ENCODE data around the gene DIPK1B. TPM values are rescaled to one million over a fixed set of nuclear protein-coding genes. Genes with fewer than 3 reads are reported as not detected.
"Not testable (repeated sequence)": the region's sequence is repeated elsewhere in the genome, so short reads cannot be mapped to it uniquely, and the experiment has no call there.

Gene DIPK1B
- total RNA-seq, 1 donor from 2014 or later, result 22.4 TPM

DNA sequence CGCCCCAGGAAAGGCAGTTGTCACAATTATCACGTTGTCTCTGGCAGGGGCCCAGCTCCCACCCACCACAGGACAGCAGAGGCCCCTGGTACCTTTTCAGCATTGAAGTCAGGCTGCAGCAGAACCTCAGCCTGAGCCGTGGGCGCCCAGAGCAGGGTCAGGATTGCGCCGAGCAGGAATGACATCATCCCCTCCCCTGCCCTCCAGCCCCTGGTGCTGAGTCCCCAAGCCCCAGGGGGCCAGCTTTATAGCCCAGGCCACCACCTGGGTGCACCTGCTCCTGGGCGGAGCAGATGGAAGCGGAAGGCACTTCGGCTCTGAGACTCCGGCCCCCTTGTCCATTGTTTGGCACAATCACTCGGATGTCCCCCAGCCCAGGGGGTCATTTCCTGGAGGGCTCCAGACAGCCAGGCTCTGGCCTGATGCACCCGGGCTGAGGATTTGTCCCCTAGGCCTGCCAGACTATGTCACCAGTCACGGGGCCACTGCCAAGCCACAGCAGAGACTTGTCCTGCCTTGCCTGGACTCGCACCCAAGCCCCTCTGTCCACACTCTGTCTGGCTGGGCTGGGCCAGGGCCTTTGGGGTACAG lies 52.0 kb downstream of the DIPK1B start, which contains the start of gene LCN15:
Gene LCN15, minus strand, starts transcription at position 218 of the 591 bp plus-strand sequence. Its CDS starts 30 bp downstream, at position 188.
- Histone ChIP-seq H3K36me3 (ENCODE audit: insufficient read depth, low read length) (no peaks in the 10 kb centered on the region), H3K4me3 (ENCODE audit: insufficient read depth, low read depth, low read length) (no peak within 1 kb of the TSS), H3K4me2 (ENCODE audit: low read length) (no peak within 1 kb of the TSS), H4K20me1 (ENCODE audit: insufficient read depth, low read length) (no peaks in the 10 kb centered on the region), H3K9me3 (ENCODE audit: insufficient read depth, low read depth, low read length) (no peaks in the 10 kb centered on the region), H3K4me1 (ENCODE audit: insufficient read depth, low read length) (no peaks in the 10 kb centered on the region), H3K27me3 (ENCODE audit: insufficient read depth, low read length) (peaks cover 3% of the 10 kb centered on the region), H3K9ac (ENCODE audit: low read length) (no peak within 1 kb of the TSS), H2AFZ (ENCODE audit: low read depth, low read length) (no peak within 1 kb of the TSS), H3K79me2 (ENCODE audit: insufficient read depth, low read length) (no peaks in the 10 kb centered on the region), H3K27ac (ENCODE audit: low read depth, low read length) (no peak within 1 kb of the TSS)
- DNase-seq (ENCODE audit: low read depth), result no peak
- no peaks in the 10 kb centered on the region for H3K4me1 Mint-ChIP-seq (ENCODE audit: low read depth, unreplicated experiment)
- no peaks in the 10 kb centered on the region for H3K9me3 Mint-ChIP-seq (ENCODE audit: unreplicated experiment)
- H3K4me3 Mint-ChIP-seq (ENCODE audit: unreplicated experiment), result no peak within 1 kb of the TSS
- no peak for FAIRE-seq
- TF ChIP-seq EZH2 (IDR thresholded peaks at IDR 0.05; ENCODE audit: insufficient read depth, low read length), result no peak
- TF ChIP-seq, protein P1, sequence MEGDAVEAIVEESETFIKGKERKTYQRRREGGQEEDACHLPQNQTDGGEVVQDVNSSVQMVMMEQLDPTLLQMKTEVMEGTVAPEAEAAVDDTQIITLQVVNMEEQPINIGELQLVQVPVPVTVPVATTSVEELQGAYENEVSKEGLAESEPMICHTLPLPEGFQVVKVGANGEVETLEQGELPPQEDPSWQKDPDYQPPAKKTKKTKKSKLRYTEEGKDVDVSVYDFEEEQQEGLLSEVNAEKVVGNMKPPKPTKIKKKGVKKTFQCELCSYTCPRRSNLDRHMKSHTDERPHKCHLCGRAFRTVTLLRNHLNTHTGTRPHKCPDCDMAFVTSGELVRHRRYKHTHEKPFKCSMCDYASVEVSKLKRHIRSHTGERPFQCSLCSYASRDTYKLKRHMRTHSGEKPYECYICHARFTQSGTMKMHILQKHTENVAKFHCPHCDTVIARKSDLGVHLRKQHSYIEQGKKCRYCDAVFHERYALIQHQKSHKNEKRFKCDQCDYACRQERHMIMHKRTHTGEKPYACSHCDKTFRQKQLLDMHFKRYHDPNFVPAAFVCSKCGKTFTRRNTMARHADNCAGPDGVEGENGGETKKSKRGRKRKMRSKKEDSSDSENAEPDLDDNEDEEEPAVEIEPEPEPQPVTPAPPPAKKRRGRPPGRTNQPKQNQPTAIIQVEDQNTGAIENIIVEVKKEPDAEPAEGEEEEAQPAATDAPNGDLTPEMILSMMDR (IDR thresholded peaks at IDR 0.05; ENCODE audit: insufficient read depth, low read depth, low read length), result no peak
- peaks cover 15% of the 10 kb centered on the region for H3K27me3 Mint-ChIP-seq (ENCODE audit: low read depth, unreplicated experiment)
- H3K27ac Mint-ChIP-seq (ENCODE audit: unreplicated experiment), result no peak within 1 kb of the TSS
- H3K36me3 Mint-ChIP-seq (ENCODE audit: low read depth, unreplicated experiment), result no peaks in the 10 kb centered on the region

DNA sequence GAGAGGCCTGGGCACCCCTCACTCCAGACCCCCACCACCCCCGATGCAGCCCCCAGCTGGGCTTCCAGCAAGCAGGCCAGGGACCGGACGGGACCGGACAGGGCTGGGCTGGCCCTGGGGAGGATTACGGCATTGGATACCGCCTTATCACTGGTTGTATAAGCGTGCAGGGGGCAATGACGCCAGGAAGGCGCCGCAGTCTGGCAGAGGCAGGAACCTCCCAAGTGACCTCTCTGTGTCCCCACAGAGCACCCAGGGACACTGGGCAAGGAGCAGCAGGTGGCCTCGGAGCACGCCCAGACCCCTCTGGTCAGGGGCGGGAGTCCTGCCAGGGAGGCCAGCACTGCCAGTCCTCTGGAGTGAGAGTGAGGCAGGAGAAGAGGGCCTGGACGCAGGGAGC lies 52.7 kb downstream of the DIPK1B start:
- Histone ChIP-seq H3K4me1 (ENCODE audit: insufficient read depth, low read length) (no peaks in the 10 kb centered on the region), H3K36me3 (ENCODE audit: insufficient read depth, low read length) (no peaks in the 10 kb centered on the region), H3K9ac (ENCODE audit: low read length) (no peak overlapping the region), H3K27me3 (ENCODE audit: insufficient read depth, low read length) (peaks cover 3% of the 10 kb centered on the region), H4K20me1 (ENCODE audit: insufficient read depth, low read length) (no peaks in the 10 kb centered on the region), H3K4me3 (ENCODE audit: insufficient read depth, low read depth, low read length) (no peak overlapping the region), H3K9me3 (ENCODE audit: insufficient read depth, low read depth, low read length) (no peaks in the 10 kb centered on the region), H3K27ac (ENCODE audit: low read depth, low read length) (no peak overlapping the region), H3K4me2 (ENCODE audit: low read length) (no peak overlapping the region), H3K79me2 (ENCODE audit: insufficient read depth, low read length) (no peaks in the 10 kb centered on the region), H2AFZ (ENCODE audit: low read depth, low read length) (no peak overlapping the region)
- Mint-ChIP-seq H3K36me3 (ENCODE audit: low read depth, unreplicated experiment) (no peaks in the 10 kb centered on the region), H3K27me3 (ENCODE audit: low read depth, unreplicated experiment) (peaks cover 15% of the 10 kb centered on the region), H3K27ac (ENCODE audit: unreplicated experiment) (no peak overlapping the region), H3K4me3 (ENCODE audit: unreplicated experiment) (no peak overlapping the region), H3K4me1 (ENCODE audit: low read depth, unreplicated experiment) (no peaks in the 10 kb centered on the region), H3K9me3 (ENCODE audit: unreplicated experiment) (no peaks in the 10 kb centered on the region)
- DNase-seq (ENCODE audit: low read depth), result no peak
- FAIRE-seq, result no peak
- TF ChIP-seq, protein P1 (IDR thresholded peaks at IDR 0.05; ENCODE audit: insufficient read depth, low read depth, low read length), result no peak
- TF ChIP-seq EZH2 (IDR thresholded peaks at IDR 0.05; ENCODE audit: insufficient read depth, low read length), result no peak

DNA sequence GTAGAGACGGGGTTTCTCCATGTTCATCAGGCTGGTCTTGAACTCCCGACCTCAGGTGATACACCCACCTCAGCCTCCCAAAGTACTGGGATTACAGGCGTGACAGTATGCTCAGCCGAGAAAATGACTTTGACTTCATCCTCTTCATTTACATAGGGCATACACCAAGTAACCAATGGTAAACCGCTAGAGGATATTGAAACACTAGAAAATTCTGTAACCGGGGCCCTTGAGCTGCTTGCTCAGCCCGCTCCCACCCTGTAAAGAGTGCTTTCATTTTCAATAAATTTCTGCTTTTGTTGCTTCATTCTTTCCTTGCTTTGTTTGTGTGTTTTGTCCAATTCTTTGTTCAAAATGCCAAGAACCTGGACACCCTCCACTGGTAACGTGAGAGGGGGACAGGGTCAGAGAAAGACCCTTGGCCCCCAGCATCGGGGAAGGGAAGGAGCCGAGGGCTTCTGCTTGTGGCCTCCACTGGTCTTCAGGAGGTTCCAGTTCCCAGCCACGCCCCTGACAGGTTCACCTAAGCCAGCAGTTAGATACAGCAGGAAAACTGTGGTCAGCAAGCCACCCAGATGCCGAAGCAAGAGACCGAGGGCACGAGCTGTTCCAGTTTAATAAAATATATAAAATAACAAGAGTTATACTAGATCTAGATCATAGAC lies 53.5 kb downstream of the DIPK1B start:
- peaks cover 15% of the 10 kb centered on the region for H3K27me3 Mint-ChIP-seq (ENCODE audit: low read depth, unreplicated experiment)
- not testable (repeated sequence) for H3K79me2 ChIP-seq (ENCODE audit: insufficient read depth, low read length); H3K4me3 ChIP-seq (ENCODE audit: insufficient read depth, low read depth, low read length); H3K27me3 ChIP-seq (ENCODE audit: insufficient read depth, low read length); H3K4me1 Mint-ChIP-seq (ENCODE audit: low read depth, unreplicated experiment); H3K36me3 Mint-ChIP-seq (ENCODE audit: low read depth, unreplicated experiment); H3K4me3 Mint-ChIP-seq (ENCODE audit: unreplicated experiment); H3K36me3 ChIP-seq (ENCODE audit: insufficient read depth, low read length); H3K4me2 ChIP-seq (ENCODE audit: low read length); H2AFZ ChIP-seq (ENCODE audit: low read depth, low read length); H3K27ac Mint-ChIP-seq (ENCODE audit: unreplicated experiment); H3K27ac ChIP-seq (ENCODE audit: low read depth, low read length); H3K9ac ChIP-seq (ENCODE audit: low read length); H3K9me3 Mint-ChIP-seq (ENCODE audit: unreplicated experiment); FAIRE-seq; DNase-seq (ENCODE audit: low read depth); H4K20me1 ChIP-seq (ENCODE audit: insufficient read depth, low read length); H3K4me1 ChIP-seq (ENCODE audit: insufficient read depth, low read length); H3K9me3 ChIP-seq (ENCODE audit: insufficient read depth, low read depth, low read length)

DNA sequence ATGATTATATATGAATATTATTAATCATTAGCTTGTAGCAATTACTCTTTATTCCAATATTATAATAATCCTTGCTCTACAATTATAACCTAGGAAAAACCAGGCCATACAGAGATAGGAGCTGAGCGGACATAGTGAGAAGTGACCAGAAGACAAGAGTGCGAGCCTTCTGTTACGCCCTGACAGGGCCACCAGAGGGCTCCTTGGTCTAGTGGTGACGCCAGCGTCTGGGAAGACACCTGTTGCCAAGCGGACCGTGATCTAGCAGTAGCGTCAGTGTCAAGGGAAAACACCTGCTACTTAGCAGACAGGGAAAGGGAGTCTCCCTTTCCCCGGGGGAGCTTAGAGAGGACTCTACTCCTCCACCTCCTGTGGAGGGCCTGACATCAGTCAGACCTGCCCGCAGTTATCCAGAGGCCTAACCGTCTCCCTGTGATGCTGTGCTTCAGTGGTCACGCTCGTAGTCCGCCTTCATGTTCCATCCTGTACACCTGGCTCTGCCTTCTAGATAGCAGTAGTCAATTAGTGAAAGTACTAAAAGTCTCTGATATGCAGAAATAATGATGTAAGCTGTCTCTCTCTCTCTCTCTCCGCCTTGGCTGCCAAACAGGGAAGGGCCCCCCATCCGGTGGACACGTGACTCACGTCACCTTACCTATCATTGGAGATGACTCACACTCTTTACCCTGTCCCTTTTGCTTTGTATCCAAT lies 54.2 kb downstream of the DIPK1B start:
- not testable (repeated sequence) for H2AFZ ChIP-seq (ENCODE audit: low read depth, low read length); H3K9me3 Mint-ChIP-seq (ENCODE audit: unreplicated experiment); H3K9me3 ChIP-seq (ENCODE audit: insufficient read depth, low read depth, low read length); H3K36me3 Mint-ChIP-seq (ENCODE audit: low read depth, unreplicated experiment); H3K27ac ChIP-seq (ENCODE audit: low read depth, low read length); H3K9ac ChIP-seq (ENCODE audit: low read length); H3K4me2 ChIP-seq (ENCODE audit: low read length); H4K20me1 ChIP-seq (ENCODE audit: insufficient read depth, low read length); H3K4me3 ChIP-seq (ENCODE audit: insufficient read depth, low read depth, low read length); H3K36me3 ChIP-seq (ENCODE audit: insufficient read depth, low read length); H3K4me1 Mint-ChIP-seq (ENCODE audit: low read depth, unreplicated experiment); H3K27ac Mint-ChIP-seq (ENCODE audit: unreplicated experiment); FAIRE-seq; H3K27me3 ChIP-seq (ENCODE audit: insufficient read depth, low read length); H3K4me1 ChIP-seq (ENCODE audit: insufficient read depth, low read length); H3K79me2 ChIP-seq (ENCODE audit: insufficient read depth, low read length)
- H3K4me3 Mint-ChIP-seq (ENCODE audit: unreplicated experiment), result peak overlapping the region; percentile 45
- DNase-seq (ENCODE audit: low read depth), result peak; percentile 20
- peaks cover 15% of the 10 kb centered on the region for H3K27me3 Mint-ChIP-seq (ENCODE audit: low read depth, unreplicated experiment)

All from astrocyte (in vitro differentiated cells and primary cell).